Urinary bladder (tissue), 4 donors: ENCODE measurements around the gene CDC42BPA. TPM values are rescaled to one million over a fixed set of nuclear protein-coding genes. Genes with fewer than 3 reads are reported as not detected.
A peak's percentile ranks its signal among the peaks of the same experiment; 100 is the strongest.

ENCODE experiments used
- DNase-seq: peaks from one replicate; pipeline ENCODE4 v3.0.0-alpha.2; 2015; ENCODE audit errors: extremely low spot score
- H3K27ac ChIP-seq: one replicate; pipeline ENCODE4 v1.5.1; 2013; ENCODE audit warnings: low read depth, mild to moderate bottlenecking, moderate library complexity
- H3K36me3 ChIP-seq: one replicate; pipeline ENCODE4 v1.6.1; 2013; ENCODE audit warnings: mild to moderate bottlenecking, moderate library complexity; ENCODE audit not compliant: insufficient read depth
- H3K4me1 ChIP-seq: one replicate; pipeline ENCODE4 v1.6.1; 2013; ENCODE audit warnings: mild to moderate bottlenecking, moderate library complexity; ENCODE audit not compliant: insufficient read depth
- H3K4me3 ChIP-seq: one replicate; pipeline ENCODE4 v1.5.1; 2013; ENCODE audit warnings: low read depth, low read length
- WGBS: extraction: QIAGEN DNeasy Blood & Tissue Kit; methylation state at CpG from one replicate; pipeline ENCODE4 v1.1.7; 2013; 5-methylcytosine and 5-hydroxymethylcytosine counted together
- polyA plus RNA-seq: library from polyadenylated mRNA; stranded (reverse); fragments of 200-250 nt; gene quantifications from one replicate; pipeline ENCODE4 v1.2.3, GENCODE V29; 2013
- total RNA-seq: library from RNA; depleted of rRNA; stranded (reverse); fragments of >200 nt; gene quantifications from one replicate; pipeline ENCODE4 v1.2.3, GENCODE V29; 2014
- donor health status: healthy with polysubstance abuse.
- donor health status: healthy.

CDC42BPA gene
- total and polyA plus RNA-seq, 2 donors = 36.6 to 194 TPM

- 51% methylated on average over 22 of the region's 22 CpGs for WGBS
- Histone ChIP-seq H3K36me3 (no peaks in the 10 kb centered on the region), H3K4me1 (no peaks in the 10 kb centered on the region), H3K4me3 (no peak overlapping the region), H3K27ac (no peak overlapping the region)
- DNase-seq = no peak
Observed at GRCh38 chr1:226993814-226994585, 324.3 kb downstream of the CDC42BPA start.

- no peak overlapping the region for H3K4me3 ChIP-seq
- WGBS = 92% methylated on average over 4 of the region's 4 CpGs
- H3K27ac ChIP-seq = no peak overlapping the region
- no peak for DNase-seq
- H3K4me1 ChIP-seq = peaks cover 3% of the 10 kb centered on the region
- no peaks in the 10 kb centered on the region for H3K36me3 ChIP-seq
Observed at GRCh38 chr1:226991920-226992319, 326.4 kb downstream of the CDC42BPA start.

- no peak for DNase-seq
- 58% methylated on average over 10 of the region's 10 CpGs for WGBS
- Histone ChIP-seq H3K36me3 (peaks cover under 1% of the 10 kb centered on the region), H3K27ac (peak overlapping the region; percentile 31), H3K4me3 (no peak overlapping the region), H3K4me1 (peaks cover 3% of the 10 kb centered on the region)
Observed at GRCh38 chr1:226990133-226990716, 328.1 kb downstream of the CDC42BPA start.

GRCh38 chr1:226989085-226989920, 329.0 kb downstream of the CDC42BPA start:
- DNase-seq = no peak

GRCh38 chr1:226988334-226988666, 330.0 kb downstream of the CDC42BPA start:
- WGBS = 35% methylated on average over 3 of the region's 3 CpGs
- Histone ChIP-seq H3K36me3 (peaks cover 4% of the 10 kb centered on the region), H3K4me3 (no peak overlapping the region), H3K4me1 (peaks cover 3% of the 10 kb centered on the region), H3K27ac (peak overlapping the region; percentile 40)
- peak; percentile 53 for DNase-seq

More at GRCh38 chr1:226989085-226989920, 329.0 kb downstream of the CDC42BPA start:
- peaks cover 3% of the 10 kb centered on the region for H3K4me1 ChIP-seq
- H3K36me3 ChIP-seq = peaks cover 4% of the 10 kb centered on the region
- WGBS = 44% methylated on average over 12 of the region's 12 CpGs
- no peak overlapping the region for H3K4me3 ChIP-seq
- peak overlapping the region; percentile 40 for H3K27ac ChIP-seq

- H3K4me3 ChIP-seq = no peak overlapping the region
- peaks cover 5% of the 10 kb centered on the region for H3K36me3 ChIP-seq
- peaks cover 3% of the 10 kb centered on the region for H3K4me1 ChIP-seq
- WGBS = 78% methylated on average over 16 of the region's 16 CpGs
- DNase-seq = no peak
- H3K27ac ChIP-seq = peak overlapping the region; percentile 29
Observed at GRCh38 chr1:226987623-226988333, 330.5 kb downstream of the CDC42BPA start.

GRCh38 chr1:226987179-226987536, 331.1 kb downstream of the CDC42BPA start:
- DNase-seq = no peak
- Histone ChIP-seq H3K27ac (peak overlapping the region; percentile 34), H3K4me1 (peaks cover 3% of the 10 kb centered on the region), H3K4me3 (no peak overlapping the region), H3K36me3 (peaks cover 6% of the 10 kb centered on the region)
- 74% methylated on average over 8 of the region's 8 CpGs for WGBS

- Histone ChIP-seq H3K4me3 (no peak overlapping the region), H3K4me1 (peaks cover 3% of the 10 kb centered on the region), H3K36me3 (peaks cover 6% of the 10 kb centered on the region), H3K27ac (peak overlapping the region; percentile 23)
- DNase-seq = no peak
- WGBS = 80% methylated on average over 21 of the region's 21 CpGs
Observed at GRCh38 chr1:226986496-226987178, 331.7 kb downstream of the CDC42BPA start.

GRCh38 chr1:226985839-226986463, 332.3 kb downstream of the CDC42BPA start:
- Histone ChIP-seq H3K27ac (peak overlapping the region; percentile 42), H3K36me3 (peaks cover 6% of the 10 kb centered on the region), H3K4me3 (no peak overlapping the region), H3K4me1 (peaks cover 3% of the 10 kb centered on the region)
- WGBS = 79% methylated on average over 25 of the region's 25 CpGs
- no peak for DNase-seq

- H3K27ac ChIP-seq = peak overlapping the region; percentile 42
- H3K36me3 ChIP-seq = peaks cover 6% of the 10 kb centered on the region
- 77% methylated on average over 20 of the region's 20 CpGs for WGBS
- H3K4me1 ChIP-seq = peaks cover 3% of the 10 kb centered on the region
- no peak overlapping the region for H3K4me3 ChIP-seq
- DNase-seq = no peak
Observed at GRCh38 chr1:226985239-226985838, 333.0 kb downstream of the CDC42BPA start.

- peaks cover 3% of the 10 kb centered on the region for H3K4me1 ChIP-seq
- 80% methylated on average over 18 of the region's 18 CpGs for WGBS
- peaks cover 6% of the 10 kb centered on the region for H3K36me3 ChIP-seq
- DNase-seq = no peak
- no peak overlapping the region for H3K4me3 ChIP-seq
- no peak overlapping the region for H3K27ac ChIP-seq
Observed at GRCh38 chr1:226984521-226985238, 333.6 kb downstream of the CDC42BPA start.

- 70% methylated on average over 5 of the region's 5 CpGs for WGBS
- Histone ChIP-seq H3K27ac (no peak overlapping the region), H3K36me3 (peaks cover 6% of the 10 kb centered on the region), H3K4me1 (peaks cover 3% of the 10 kb centered on the region), H3K4me3 (no peak overlapping the region)
- DNase-seq = no peak
Observed at GRCh38 chr1:226983992-226984364, 334.3 kb downstream of the CDC42BPA start.
